ENCODE data around the gene AKT2.

GRCh38 chr19:40241125-40241808, 43.9 kb downstream of the AKT2 start:
- TF ChIP-seq CTCF (IDR thresholded peaks at IDR 0.05; ENCODE audit: insufficient read depth, low read depth, low read length) (no peak), EZH2 (IDR thresholded peaks at IDR 0.05; ENCODE audit: insufficient read depth, low read length) (no peak)
